ENCODE measurements around the gene LRRC7.
"Not testable (repeated sequence)": the region's sequence is repeated elsewhere in the genome, so short reads cannot be mapped to it uniquely, and the experiment has no call there.

LRRC7 gene

GRCh38 chr1:69777971-69778370, 210.2 kb downstream of the LRRC7 start:
- DNase-seq: no peak

- no peak for DNase-seq
Measured at GRCh38 chr1:69787151-69787550, 219.4 kb downstream of the LRRC7 start.

- DNase-seq: no peak
Measured at GRCh38 chr1:69791311-69791710, 223.6 kb downstream of the LRRC7 start.

GRCh38 chr1:69794831-69795230, 227.1 kb downstream of the LRRC7 start:
- DNase-seq: no peak

GRCh38 chr1:69814926-69815325, 247.2 kb downstream of the LRRC7 start:
- no peak for DNase-seq

GRCh38 chr1:69824932-69825331, 257.2 kb downstream of the LRRC7 start:
- no peak for DNase-seq

- no peak for DNase-seq
Measured at GRCh38 chr1:69827732-69828131, 260.0 kb downstream of the LRRC7 start.

- DNase-seq: no peak
Measured at GRCh38 chr1:69833536-69833935, 265.8 kb downstream of the LRRC7 start.

GRCh38 chr1:69834336-69834735, 266.6 kb downstream of the LRRC7 start:
- no peak for DNase-seq

GRCh38 chr1:69835955-69836354, 268.2 kb downstream of the LRRC7 start:
- no peak for DNase-seq

GRCh38 chr1:69836971-69837636, 269.4 kb downstream of the LRRC7 start:
- DNase-seq: no peak

- DNase-seq: no peak
Measured at GRCh38 chr1:69842326-69842725, 274.6 kb downstream of the LRRC7 start.

GRCh38 chr1:69845655-69846054, 277.9 kb downstream of the LRRC7 start:
- no peak for DNase-seq

GRCh38 chr1:69846267-69846666, 278.5 kb downstream of the LRRC7 start:
- no peak for DNase-seq

- DNase-seq: no peak
Measured at GRCh38 chr1:69847670-69848069, 279.9 kb downstream of the LRRC7 start.

GRCh38 chr1:69852151-69852550, 284.4 kb downstream of the LRRC7 start:
- DNase-seq: no peak

GRCh38 chr1:69852706-69853105, 285.0 kb downstream of the LRRC7 start:
- no peak for DNase-seq

- DNase-seq: no peak
Measured at GRCh38 chr1:69858534-69858933, 290.8 kb downstream of the LRRC7 start.

GRCh38 chr1:69861641-69862040, 293.9 kb downstream of the LRRC7 start:
- no peak for DNase-seq

- no peak for DNase-seq
Measured at GRCh38 chr1:69862906-69863305, 295.2 kb downstream of the LRRC7 start.

GRCh38 chr1:69863704-69864103, 296.0 kb downstream of the LRRC7 start:
- DNase-seq: no peak

GRCh38 chr1:69871412-69871811, 303.7 kb downstream of the LRRC7 start:
- DNase-seq: no peak

- no peak for DNase-seq
Measured at GRCh38 chr1:69878338-69878737, 310.6 kb downstream of the LRRC7 start.

GRCh38 chr1:69888016-69888415, 320.3 kb downstream of the LRRC7 start:
- DNase-seq: not testable (repeated sequence)

GRCh38 chr1:69888657-69889056, 320.9 kb downstream of the LRRC7 start:
- DNase-seq: no peak

Data from CD4-positive, alpha-beta T cell treated with Interleukin-4 for 1 hour (primary cell).